Amniotic stem cell (primary cell): ENCODE data around the gene MAP3K14.

Source experiments
- DNase-seq: peaks from one replicate; lab custom pipeline; 2025; lab: John Stamatoyannopoulos, UW

The MAP3K14 gene

GRCh38 chr17:45223539-45224528, 93.0 kb downstream of the MAP3K14 start:
- DNase-seq, result no peak

DNA sequence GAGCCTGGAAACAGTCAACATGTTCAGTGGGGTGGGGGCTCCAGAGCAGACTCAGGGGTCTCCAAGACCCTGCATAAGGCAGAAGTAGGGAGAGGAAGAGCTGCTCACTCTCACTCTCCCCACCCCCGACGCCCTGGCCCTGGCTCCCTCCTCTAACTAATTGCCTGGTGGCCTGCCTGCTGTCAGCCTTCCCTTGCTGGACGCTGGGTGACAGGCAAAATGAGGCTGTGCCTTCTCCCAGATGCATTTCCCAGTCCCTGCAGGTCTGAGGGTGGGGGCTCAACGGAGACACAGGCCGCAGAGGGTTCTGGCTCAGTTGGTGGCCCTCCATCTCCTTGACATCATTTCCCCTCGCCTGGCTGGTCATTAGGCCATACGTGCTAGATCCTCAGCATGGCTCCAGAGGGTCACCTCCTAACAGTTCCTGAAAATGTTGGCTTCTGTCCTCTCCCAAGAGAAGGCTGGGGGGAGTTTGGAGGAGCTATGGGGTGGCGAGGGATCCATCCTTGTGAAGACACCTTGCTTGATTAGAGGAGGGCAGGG, 93.8 kb downstream of the MAP3K14 start:
- DNase-seq, result no peak

- no peak for DNase-seq
Observed at GRCh38 chr17:45222289-45222995, 94.4 kb downstream of the MAP3K14 start.

DNA sequence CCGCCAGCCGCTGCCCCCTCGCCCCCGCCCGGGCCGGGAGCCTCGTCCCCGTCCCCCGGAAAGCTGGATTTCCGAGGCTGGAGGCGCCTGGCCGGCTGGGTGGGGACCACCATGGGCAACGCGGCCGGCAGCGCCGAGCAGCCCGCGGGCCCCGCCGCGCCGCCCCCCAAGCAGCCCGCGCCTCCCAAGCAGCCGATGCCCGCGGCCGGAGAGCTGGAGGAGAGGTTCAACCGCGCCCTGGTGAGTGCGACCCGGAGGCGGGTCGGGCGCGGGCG, 94.9 kb downstream of the MAP3K14 start:
- no peak for DNase-seq

GRCh38 chr17:45221081-45222013, 95.5 kb downstream of the MAP3K14 start, which contains the start of gene FMNL1:
Gene FMNL1 (plus strand): TSS chr17:45221885. CDS start chr17:45222125, 240 bp downstream.
- DNase-seq, result no peak

DNA sequence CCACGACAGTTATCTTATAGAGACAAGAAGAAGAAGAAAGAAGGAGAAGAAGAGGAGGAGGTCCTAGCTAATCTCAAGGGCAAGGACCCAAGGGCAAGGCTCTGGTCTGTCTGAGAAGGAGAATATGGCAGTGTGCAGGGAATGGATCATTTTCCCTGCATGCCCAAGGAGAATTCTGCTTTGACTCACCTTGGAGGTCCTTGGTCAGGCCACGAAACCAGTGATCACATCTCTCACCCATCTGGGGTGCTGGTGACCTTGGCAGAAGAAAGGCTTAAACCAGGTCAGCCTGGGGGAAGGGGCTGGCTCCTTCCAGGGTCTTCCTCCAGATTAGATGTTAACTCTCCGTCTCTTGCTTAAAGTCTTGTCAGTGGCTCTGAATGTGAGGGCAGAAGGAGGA, 96.7 kb downstream of the MAP3K14 start:
- DNase-seq, result no peak

DNA sequence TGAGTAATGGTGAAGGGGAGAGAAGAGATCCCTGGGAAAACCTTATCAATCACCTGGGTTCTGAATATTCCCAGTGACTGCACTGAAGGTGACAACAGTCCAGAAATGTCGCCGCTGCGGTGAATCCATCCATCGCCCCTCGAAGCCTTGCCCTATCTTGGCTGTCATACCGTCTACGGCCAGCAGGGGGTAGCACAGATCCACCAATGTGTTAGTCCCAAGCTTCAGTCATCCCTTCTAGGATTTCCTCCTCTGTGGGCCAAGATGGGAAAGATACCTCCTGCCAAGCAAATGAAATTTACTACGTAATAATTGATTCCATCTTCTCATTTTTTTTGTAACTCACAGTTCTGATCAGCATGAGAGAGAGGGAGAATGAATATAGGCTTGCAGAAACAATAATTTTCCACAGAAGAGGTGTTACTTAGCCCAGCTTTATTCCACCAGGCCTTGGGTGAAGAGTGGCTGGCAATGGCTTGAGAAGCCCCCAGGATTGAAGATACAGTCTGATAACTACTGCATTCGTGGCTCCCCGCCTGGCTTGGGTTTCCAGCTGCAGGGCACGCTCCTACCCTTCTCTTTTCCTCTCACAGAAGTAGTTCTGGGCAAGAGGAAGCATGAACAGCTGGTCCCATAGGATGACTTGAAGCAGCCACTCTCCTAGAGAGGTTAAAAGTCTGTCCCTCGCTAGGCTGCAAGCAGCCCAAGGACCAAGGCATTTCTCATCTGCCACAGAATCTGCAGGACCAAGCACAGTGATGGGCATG, 97.7 kb downstream of the MAP3K14 start:
- peak; percentile 19 for DNase-seq
